ENCODE results near the gene CMKLR1. TPM values are rescaled to one million over a fixed set of nuclear protein-coding genes. Genes with fewer than 3 reads are reported as not detected.

Gene CMKLR1
- total RNA-seq, 1 donor from 2014 or later, result not detected

- Mint-ChIP-seq H3K4me3 (ENCODE audit: low read depth) (no peak overlapping the region), H3K36me3 (ENCODE audit: insufficient read depth) (no peaks in the 10 kb centered on the region), H3K27me3 (peaks cover 30% of the 10 kb centered on the region), H3K9me3 (ENCODE audit: low read depth) (no peaks in the 10 kb centered on the region), H3K27ac (no peak overlapping the region), H3K4me1 (ENCODE audit: low read depth) (peaks cover 3% of the 10 kb centered on the region)
- DNase-seq (ENCODE audit: low spot score, unreplicated experiment), result no peak
- TF ChIP-seq, protein P1, sequence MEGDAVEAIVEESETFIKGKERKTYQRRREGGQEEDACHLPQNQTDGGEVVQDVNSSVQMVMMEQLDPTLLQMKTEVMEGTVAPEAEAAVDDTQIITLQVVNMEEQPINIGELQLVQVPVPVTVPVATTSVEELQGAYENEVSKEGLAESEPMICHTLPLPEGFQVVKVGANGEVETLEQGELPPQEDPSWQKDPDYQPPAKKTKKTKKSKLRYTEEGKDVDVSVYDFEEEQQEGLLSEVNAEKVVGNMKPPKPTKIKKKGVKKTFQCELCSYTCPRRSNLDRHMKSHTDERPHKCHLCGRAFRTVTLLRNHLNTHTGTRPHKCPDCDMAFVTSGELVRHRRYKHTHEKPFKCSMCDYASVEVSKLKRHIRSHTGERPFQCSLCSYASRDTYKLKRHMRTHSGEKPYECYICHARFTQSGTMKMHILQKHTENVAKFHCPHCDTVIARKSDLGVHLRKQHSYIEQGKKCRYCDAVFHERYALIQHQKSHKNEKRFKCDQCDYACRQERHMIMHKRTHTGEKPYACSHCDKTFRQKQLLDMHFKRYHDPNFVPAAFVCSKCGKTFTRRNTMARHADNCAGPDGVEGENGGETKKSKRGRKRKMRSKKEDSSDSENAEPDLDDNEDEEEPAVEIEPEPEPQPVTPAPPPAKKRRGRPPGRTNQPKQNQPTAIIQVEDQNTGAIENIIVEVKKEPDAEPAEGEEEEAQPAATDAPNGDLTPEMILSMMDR (IDR thresholded peaks at IDR 0.05; ENCODE audit: unreplicated experiment), result no peak
Observed at GRCh38 chr12:108318472-108319275, 20.4 kb downstream of the CMKLR1 start.

GRCh38 chr12:108317308-108318234, 21.5 kb downstream of the CMKLR1 start:
- peaks cover 22% of the 10 kb centered on the region for H3K27me3 Mint-ChIP-seq
- H3K27ac Mint-ChIP-seq, result no peak overlapping the region
- peaks cover 7% of the 10 kb centered on the region for H3K4me1 Mint-ChIP-seq (ENCODE audit: low read depth)
- DNase-seq (ENCODE audit: low spot score, unreplicated experiment), result no peak
- H3K36me3 Mint-ChIP-seq (ENCODE audit: insufficient read depth), result no peaks in the 10 kb centered on the region
- TF ChIP-seq, protein P1 (IDR thresholded peaks at IDR 0.05; ENCODE audit: unreplicated experiment), result no peak
- no peak overlapping the region for H3K4me3 Mint-ChIP-seq (ENCODE audit: low read depth)
- H3K9me3 Mint-ChIP-seq (ENCODE audit: low read depth), result no peaks in the 10 kb centered on the region

DNA sequence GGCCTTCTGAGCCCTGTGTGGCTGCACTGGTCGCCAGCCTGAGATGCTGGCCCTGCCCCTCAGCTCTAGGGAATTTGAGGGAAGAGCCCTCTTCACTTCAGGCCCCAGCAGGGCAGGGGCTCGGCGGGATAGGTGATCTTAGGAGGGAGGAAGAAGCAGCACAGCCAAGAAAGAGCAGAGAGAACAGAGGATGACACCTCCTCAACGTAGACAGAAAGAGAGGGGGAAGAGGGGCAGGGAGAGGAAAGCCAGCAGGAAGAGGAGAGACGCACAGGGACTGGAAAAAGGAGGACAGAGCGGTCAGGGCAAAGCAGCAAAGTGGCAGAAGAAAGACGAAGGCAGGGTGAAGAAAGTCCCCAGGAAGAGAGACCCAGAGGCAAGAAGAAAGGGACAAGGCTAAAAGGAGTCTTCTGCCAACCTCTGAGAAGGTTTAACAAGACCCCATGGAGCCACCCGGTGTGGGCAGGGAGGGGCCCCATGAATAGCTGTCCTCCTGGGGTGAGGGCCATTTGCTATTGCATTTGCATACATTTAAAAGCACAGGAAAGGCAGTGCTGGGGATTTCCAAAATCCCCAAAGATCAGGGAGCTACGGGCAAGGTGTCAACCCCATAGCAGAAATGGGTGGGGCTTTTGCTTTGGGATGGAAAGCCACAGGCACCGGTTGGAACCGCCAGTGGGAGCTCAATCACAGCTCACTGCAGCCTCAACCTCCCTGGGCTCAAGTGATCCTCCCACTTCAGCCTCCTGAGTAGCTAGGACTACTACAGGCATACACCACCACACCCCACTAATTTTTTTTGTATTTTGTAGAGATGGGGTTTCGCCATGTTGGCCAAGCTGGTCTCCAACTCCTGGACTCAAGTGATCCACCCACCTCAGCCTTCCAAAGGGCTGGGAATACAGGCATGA, 22.7 kb downstream of the CMKLR1 start:
- Mint-ChIP-seq H3K27me3 (peaks cover 15% of the 10 kb centered on the region), H3K9me3 (ENCODE audit: low read depth) (no peaks in the 10 kb centered on the region), H3K36me3 (ENCODE audit: insufficient read depth) (no peaks in the 10 kb centered on the region), H3K4me1 (ENCODE audit: low read depth) (peaks cover 7% of the 10 kb centered on the region), H3K4me3 (ENCODE audit: low read depth) (no peak overlapping the region), H3K27ac (no peak overlapping the region)
- TF ChIP-seq, protein P1 (IDR thresholded peaks at IDR 0.05; ENCODE audit: unreplicated experiment), result no peak
- DNase-seq (ENCODE audit: low spot score, unreplicated experiment), result no peak

DNA sequence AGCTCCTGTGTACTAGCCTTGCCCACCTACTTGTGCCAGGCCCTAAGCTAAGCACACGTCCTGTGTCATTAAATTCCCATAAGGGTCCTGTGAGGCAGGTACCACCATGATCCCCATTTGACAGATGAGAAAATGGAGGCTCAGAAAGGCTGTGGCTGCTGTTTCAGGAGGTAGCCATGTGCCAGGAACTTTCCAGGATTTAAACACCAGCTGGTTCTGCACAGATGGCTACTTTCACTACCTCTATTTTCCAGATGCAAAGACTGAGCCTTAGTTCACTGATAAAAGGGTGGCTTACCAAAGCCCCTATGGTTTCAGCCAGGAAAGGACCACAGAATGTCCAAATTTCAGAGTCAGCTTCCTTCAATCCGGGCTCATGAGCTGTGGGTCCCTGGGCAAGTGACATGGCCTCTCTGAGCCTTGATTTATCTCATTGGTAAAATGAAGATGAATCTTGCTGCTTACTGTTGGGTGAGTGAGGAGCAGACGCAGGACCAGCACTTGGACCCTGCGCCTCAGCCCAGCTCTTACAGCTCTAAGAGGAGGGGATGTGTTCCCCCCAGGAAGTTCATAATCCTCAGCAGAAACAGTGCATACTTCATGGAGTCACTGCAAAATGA, 23.5 kb downstream of the CMKLR1 start:
- H3K27ac Mint-ChIP-seq, result no peak overlapping the region
- TF ChIP-seq, protein P1 (IDR thresholded peaks at IDR 0.05; ENCODE audit: unreplicated experiment), result no peak
- no peaks in the 10 kb centered on the region for H3K36me3 Mint-ChIP-seq (ENCODE audit: insufficient read depth)
- peaks cover 7% of the 10 kb centered on the region for H3K4me1 Mint-ChIP-seq (ENCODE audit: low read depth)
- DNase-seq (ENCODE audit: low spot score, unreplicated experiment), result no peak
- no peak overlapping the region for H3K4me3 Mint-ChIP-seq (ENCODE audit: low read depth)
- no peaks in the 10 kb centered on the region for H3K9me3 Mint-ChIP-seq (ENCODE audit: low read depth)
- H3K27me3 Mint-ChIP-seq, result peaks cover 14% of the 10 kb centered on the region

Measured in progenitor cell of endocrine pancreas (in vitro differentiated cells).